Stimulated activated CD8-positive, alpha-beta memory T cell treated with anti-CD3 and anti-CD28 coated beads, Interleukin-12 subunit alpha, Interleukin-12 subunit beta, amount 100 ng/mL, for 24 hours (primary cell): ENCODE data around the gene POLR2E.

Experiments
- DNase-seq: peaks from one replicate; pipeline ENCODE4 v3.0.0-alpha.2; 2020; ENCODE audit errors: extremely low read depth

POLR2E gene

DNA sequence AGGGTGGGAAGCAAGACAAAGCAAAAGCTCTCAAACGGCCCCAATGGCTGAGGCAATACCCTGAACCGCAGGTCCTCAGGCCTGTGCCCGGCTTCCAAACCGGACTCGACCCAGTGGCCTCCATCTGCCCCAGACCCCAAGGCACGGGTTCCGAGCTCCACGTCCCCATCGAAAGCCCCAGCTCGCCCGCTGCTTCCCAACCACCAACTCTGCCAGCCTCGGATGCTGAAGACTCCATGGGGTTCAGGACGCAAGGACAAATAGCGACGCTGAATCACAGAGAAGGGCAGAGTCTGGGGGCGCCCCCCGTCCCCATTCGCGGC is 559 bp downstream of the POLR2E start:
- DNase-seq, result no peak

DNA sequence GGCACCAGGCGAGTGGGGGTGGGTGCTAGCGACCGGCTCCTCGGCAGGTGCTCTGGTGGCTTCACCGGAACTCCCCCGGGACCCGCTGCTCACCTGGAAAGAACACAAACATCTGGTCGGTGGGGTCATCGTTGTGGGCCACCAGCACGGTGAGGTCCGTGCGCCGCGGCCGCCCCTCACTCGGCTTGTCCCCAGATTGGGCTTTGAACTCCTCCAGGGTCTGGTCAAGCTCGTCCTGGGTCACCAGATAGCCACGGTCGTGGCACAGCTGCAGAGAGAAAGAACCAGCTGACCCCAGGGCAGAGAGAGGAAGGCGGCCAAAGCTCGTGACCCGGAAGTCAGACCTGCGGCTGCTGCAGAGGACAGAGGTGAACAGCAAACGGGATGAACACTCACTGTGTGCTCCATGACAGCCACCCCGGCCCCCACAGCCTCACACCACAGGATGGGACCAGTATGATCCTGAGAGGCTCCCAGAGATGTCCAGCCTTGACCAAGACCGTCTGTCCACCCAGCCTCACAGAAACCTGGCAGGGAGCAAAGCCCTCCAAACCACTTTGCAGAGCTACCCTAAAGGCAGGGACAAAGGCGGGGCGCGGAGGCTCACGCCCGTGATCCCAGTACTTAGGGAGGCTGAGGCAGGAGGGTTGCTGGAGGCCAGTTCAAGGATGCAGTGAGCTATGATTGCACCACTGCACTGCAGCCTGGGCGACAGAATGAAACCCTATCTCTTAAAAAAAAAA is 1.2 kb downstream of the POLR2E start:
- DNase-seq, result no peak

DNA sequence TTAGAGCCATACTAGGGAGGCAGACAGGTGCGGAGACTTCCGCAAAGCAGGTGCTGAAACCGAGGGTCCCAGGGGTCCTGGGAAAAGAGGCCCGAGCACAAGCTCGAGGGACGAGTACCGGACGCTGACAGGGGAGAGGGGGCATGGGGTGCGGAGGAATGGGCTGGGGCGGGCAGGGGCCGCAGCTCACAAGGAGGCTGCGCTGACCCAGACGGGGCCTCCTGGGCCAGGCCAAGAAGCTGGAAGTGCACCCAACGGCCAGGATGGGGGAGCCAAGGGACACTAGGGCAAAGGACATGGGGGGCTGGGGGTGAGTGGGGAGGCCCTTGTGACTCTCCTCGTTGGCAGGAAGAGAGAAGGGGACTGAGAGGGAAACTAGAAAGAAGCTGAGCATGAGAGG is 1.8 kb downstream of the POLR2E start:
- DNase-seq, result no peak

DNA sequence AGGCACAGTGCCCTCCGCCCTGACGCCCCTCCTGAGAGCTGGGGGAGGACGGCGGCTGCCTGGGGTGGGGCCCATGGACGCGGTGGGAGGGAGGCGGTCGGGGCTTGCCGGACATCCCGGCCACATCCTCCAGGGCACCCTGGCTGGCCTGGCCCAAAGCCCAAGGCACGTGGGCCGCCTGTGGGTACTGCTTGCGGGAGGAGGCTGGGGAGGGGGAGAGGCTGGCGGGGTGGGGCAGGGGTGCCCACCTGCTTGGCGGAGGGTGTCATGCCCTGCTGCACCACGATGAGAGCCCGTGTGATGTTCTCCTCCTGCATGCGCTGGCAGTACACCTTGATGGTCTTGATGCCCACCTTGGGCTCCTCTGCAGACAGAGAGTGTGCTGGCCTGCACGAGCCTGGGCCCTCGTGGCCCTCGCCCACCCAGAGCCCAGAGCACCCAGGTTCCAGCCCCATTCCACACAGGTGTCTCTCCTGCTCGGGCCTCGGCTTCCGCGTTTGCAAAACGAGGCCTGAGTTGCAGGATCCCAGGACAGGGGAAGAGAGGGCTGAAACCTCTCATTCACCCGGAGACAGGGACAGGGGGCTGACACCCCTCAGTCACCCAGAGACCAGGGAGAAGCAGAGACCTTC is 3.5 kb downstream of the POLR2E start:
- DNase-seq, result no peak

DNA sequence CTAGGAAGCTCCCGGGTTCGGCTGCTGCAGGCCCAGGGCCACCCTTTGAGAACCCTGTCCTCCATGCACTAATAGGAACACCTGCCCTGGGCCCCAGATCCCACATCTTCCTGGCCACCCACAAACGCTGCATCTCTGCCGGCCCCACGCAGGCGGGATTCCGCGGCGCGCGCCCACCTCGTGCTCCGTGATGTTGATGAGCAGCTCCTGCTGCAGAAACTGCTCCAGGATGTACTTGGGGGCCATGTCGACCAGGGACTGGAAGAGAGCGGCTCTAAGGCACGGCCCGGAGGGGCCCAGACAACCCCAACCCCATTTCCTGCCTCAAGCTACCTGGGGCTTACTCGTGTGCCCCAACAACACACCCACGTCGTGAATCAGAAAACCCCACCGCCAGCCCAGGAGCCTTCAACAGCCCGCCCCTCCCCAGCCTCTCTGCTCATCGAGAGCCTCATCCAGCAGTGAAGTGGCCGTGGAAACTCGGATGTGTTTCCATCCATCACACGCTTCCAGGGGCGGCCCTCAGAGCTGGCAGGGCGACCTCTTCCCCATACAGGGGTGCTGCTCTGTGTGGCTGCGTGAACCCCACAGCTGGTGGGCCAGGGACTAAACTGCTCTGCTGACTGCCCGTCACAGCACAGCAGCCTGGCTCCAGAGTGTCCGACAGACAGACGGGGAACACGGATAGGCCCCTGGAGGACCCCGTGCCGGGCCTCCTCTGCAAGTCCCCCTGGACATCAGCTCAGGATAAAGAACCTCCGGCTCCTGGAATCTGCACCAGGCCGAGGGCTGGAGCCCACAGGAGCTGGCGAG is 4.2 kb downstream of the POLR2E start:
- DNase-seq, result no peak

DNA sequence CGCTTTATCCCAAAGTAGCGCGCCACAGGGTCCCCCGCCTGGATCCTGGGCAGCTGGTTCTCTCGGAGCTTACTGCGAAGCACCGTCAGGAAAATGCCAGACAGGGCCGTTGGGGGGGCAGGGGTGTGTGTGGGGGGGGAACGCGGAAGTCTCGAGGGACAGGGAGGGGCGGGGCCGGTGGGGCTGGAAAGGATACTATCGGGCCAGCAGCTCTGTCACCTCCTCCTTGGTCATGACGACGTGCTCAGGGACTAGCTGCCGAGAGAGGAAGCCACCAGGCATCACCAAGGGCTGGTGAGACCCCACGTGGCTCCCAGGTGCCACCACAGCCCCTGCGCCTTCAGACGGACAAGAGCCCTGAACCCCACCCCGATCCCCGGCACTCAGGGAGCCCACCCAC is 5.3 kb downstream of the POLR2E start:
- no peak for DNase-seq

DNA sequence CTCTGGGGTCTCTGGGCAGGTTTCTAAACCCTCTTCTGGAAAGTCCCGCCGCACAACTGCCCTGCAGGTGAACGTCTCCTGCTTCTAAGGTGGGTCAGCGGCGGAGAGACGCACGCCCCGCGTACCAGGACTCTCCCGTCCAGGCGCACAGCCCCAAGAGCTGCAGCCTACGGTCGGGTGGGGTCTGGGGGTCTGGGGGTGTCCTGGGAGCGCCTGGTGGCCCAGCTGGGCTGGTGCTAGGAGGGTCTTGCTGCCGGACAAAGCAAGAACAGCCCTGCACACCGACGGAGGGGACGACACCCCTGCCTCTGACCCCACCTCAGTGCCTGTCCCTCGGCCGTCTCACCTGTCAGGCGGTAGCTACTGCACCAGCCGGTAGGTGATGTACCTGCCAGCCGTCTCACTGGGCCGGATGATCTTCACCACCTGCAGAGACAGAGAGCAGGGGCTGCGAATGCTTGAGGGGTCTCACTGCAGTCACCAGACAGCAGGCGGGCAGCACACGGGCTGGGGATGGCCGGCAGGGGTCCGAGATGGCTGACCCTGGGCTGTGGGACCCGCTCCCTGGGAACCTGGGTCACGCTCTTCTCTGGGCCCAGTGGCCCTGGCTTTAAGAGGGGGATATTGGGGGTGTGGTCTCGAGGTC is 5.9 kb downstream of the POLR2E start:
- DNase-seq, result no peak

DNA sequence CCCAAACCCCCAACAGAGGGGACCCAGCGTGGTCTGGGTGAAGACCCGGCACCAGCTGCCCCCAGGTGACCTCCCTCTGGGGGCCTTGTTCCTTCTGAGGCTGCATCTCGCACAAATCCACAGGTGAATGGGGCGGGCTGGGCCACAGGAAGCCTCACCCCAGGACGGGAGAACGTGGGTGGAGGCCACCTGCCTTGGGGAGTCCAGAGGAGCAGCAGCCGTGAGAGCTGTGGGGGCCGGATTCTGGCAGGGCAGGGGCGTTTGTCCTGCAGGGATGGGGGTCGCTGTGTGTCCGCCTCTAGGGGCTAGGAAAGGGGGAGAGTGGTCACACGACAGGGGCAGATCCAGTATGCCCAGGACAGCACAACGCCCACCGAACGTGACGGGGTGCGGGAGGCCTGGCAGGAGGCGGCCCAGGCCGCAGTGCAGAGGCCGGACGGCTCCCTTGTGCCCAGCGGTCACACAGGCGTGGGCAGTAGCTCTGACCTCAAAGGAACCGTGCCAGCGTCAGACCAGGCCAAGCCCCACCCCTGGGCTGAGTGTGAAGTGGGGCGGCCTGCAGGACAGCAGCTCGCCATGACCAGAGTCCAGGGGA is 6.7 kb downstream of the POLR2E start:
- DNase-seq, result no peak

DNA sequence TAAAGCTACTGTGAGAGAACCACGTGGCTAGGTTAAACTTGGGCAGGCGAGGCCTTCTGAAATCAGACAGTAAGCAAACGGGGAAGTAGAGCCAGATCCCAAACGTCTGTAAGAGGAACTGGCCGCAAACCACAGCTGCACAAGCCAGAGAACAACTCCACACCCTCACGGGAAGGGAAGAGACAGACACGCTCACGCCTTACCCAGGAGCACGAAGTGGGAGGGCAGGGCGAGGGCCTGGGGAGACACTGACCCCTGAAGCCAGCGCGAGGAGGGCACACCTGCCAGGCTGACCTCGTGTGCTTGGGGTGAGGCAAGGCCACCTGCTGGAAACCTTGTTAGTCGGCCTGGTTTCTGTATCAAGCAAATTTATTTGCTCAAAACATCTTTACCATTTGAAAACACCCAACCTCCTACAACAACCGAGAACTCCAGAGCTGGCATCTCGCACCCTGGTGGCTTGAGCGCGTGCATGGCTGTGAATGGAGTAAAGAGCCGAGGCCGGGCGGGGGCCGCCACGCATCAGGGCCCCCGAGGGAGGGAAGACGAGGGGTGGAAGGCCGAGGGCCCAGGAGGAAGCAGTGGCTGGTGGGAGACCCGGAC is 7.3 kb downstream of the POLR2E start:
- DNase-seq, result no peak

DNA sequence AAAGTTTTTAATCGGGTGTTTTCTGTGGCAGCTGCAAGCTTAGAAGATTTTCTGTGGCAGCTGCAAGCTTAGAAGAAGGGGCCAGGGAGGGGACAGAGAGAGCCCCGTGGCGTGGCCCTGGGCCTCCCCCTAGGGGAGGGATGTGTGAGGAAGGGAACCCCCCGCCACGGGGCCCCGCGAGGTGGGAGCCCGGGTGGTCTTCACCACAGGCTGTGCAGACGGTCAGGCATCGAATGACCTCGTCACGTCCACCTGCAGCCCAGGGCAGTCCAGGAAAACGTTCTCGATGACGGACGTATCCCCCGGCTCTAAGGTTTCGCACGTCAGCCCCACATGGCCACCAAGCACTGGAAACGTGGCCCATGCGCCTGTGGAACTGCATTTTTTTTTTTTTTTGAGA is 8.6 kb downstream of the POLR2E start:
- DNase-seq, result no peak

DNA sequence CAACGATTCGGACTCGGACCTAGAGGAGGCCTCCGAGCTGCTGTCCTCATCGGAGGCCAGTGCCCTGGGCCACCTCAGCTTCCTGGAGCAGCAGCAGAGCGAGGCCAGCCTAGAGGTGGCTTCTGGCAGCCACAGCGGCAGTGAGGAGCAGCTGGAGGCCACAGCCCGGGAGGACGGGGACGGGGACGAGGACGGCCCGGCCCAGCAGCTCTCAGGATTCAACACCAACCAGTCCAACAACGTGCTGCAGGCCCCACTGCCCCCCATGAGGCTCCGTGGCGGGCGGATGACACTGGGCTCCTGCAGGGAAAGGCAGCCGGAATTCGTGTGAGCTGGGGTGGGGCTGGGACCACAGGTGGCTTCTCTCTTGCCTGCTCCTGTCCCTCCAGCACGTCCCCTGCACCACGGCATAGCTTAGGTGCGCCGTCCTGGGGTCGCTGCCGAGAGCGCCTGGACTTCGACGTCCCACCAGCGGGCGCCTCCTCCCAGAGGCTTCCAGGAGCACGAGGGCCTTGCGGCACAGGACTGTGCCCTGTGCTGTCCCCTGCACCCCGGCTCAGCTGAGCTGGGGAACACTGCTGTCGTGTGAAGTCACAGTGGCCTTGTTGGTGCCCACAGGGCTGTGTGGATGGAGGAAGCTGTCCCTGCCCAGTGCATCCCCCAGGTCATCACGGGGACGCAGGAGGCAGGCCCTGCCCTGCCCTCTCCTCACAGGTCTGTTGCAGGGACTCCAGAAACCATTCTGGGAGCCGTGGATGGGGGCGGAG is 9.3 kb downstream of the POLR2E start:
- no peak for DNase-seq

DNA sequence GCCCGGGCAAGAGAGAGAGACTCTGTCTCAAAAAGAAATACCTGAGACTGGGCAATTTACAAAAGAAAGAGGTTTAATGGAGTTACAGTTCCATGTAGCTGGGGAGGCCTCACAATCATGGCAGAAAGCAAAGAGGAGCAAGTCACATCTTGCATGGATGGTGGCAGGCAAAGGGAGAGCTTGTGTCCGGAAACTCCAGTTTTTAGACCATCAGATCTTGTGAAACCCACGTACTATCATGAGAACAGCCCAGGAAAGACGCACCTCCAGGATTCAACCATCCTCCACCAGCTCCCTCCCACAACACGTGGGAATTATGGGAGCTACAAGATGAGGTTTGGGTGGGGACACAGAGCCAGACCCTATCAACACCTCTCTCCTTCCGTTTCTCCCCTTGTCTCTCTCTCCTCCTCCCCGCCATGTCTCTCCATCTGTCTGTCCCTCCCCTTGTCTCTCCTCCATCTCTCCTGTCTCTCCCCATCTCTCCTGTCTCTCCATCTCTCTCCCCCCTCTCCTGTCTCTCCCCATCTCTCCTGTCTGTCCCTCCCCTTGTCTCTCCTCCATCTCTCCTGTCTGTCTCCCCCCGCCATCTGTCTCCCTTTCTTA is 10.0 kb downstream of the POLR2E start:
- DNase-seq, result no peak

DNA sequence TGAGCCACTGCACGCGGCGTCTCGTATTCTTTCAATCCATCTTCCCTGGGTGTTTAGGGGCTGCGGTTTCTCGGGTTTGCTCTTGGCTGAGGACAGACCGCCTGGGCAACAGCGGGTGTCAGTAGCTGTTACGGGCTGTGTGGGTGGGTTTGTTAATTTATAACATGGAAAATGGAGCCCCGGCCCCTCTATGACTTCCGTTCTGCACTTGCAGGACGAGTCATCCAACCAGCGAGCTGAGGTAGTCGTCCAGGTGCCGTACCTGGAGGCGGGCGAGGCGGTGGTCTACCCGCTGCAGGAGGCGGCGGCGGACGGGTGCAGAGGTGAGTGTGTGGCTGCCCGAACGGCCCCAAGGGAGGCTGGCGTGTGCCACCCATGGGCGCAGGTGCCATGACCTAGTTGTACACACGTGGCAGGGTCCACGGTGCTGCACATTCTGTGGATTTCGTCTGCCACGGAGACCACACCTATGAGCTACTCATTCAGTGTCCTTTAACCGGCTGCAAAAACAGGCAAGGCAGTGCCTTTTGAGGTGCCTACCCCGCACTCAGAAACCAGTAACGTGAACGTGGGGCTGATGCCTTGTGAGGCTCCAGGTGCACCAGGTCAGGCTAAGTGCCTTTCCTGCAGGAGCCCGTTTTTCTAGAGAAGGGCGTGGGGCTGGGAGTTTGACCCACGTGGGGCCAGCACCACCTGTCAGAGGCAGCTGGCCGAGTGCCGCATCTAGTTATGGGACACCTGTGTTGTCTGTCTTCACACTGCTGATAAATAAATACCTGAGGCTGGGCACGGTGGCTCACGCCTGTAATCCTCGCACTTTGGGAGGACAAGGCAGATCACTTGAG is 10.9 kb downstream of the POLR2E start:
- DNase-seq, result no peak

DNA sequence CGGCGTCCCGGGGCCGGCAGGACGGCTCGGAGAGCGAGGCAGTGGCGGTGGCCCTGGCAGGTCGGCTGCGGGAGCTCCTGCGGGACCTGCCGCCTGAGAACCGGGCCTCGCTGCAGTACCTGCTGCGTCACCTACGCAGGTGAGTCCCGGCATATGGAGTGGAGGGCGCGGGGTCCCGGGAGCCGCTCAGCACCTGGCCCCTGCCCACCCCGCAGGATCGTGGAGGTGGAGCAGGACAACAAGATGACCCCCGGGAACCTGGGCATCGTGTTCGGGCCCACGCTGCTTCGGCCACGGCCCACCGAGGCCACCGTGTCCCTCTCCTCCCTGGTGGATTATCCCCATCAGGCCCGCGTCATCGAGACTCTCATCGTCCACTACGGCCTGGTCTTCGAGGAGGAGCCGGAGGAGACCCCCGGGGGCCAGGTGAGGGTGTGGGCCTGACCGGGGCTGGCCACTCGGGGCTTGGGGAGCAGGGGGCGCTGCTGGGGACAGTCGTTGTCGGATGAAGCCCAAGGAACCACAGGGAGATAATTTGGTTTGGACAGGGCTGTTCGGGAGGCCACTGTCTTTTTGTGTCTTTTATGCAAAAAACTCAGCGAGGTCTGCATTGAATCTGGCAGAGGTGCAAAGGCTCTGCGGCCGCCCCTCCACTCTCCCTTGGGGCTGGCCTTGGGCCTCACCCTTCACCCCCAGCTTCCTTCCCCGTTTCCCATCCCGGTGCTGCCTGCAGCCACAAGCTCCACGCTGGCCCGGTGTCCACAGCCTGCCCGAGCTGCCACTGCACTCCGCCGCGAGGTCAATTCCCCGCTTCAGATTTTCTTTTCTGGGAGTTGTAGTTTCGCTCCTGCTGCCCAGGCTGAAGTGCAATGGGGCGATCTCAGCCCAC is 12.0 kb downstream of the POLR2E start:
- DNase-seq, result no peak

DNA sequence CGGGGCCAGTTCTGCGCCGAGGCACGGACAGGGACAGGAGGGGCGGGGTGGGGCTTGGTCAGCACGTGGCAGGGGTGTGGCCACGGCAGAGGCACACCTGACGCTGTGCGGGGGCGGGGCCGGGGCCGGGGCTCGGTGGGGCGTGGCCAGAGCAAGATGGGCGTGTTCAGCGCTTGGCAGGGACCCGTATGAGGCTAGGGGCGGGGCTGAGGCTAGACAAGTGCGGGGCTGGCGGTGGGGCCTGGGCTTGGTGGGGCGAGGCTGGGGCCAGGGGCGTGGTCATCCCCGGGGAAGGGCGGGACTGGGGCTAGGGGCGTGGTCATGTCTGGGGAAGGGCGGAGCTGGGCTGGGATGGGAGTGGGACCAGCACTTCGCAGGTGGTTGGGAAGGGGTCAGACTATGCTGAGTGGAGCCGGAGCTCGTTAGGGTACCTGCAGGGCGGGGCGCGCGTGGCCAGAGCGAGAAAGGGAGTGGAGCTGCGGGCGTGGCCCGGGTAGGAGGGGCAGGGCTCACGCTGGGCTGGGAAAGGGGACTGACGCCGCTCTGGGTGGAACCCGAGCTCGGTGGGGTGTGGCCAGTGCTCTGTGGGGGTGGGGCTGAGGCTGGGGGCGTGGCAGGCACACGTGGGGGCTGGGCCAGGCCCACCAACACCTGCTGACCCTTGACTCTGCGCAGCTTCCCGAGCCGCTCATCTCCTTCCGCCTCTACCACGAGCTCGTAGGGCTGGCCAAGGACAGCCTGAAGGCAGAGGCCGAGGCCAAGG is 12.8 kb downstream of the POLR2E start:
- no peak for DNase-seq

DNA sequence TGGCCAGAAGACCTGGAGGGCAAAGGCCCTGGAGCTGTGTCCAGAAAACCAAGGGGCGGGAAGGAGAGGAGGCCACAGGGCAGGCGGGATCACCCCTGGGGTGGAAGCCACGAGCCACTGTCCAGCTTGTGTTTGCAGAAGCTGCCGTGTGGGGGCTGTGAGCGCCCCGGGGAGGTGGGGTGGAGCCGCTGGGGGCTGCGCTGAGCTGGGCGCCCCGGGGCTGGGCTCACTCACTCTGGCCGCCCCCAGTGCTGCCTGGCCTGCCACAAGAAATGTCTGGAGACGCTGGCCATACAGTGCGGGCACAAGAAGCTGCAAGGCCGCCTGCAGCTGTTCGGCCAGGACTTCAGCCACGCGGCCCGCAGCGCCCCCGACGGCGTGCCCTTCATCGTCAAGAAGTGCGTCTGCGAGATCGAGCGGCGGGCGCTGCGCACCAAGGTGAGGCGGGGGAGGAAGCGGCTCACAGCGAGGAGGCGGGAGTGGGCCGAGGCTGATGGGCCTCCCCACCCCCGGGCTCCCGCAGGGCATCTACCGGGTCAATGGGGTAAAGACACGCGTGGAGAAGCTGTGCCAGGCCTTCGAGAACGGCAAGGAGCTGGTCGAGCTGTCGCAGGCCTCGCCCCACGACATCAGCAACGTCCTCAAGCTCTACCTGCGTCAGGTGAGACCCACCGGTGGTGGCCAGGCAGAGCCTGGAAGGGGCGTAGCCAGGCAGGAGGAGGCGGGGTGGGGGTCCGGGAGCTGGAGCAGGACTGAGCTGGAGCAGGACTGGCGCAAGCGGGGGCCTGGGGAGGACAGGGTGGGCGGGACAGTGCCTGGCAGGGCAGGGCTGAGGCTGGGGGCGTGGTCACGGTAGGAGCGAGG is 13.6 kb downstream of the POLR2E start:
- DNase-seq, result no peak
